Mesendoderm (in vitro differentiated cells): ENCODE results near the gene TTC8.

Experiments
- DNase-seq: peaks from one replicate; pipeline ENCODE4 v3.0.0; 2013
- H2AK5ac ChIP-seq: 2 replicates; pipeline ENCODE4 v1.6.1; 2013; ENCODE audit warnings: low read length, inconsistent platforms
- H2BK120ac ChIP-seq: 2 replicates; pipeline ENCODE4 v1.6.1; 2013; ENCODE audit warnings: low read depth, mild to moderate bottlenecking, low read length, moderate library complexity, mixed read lengths
- H2BK15ac ChIP-seq: replicated peaks from 2 replicates; pipeline ENCODE4 v1.6.1; 2013; ENCODE audit warnings: low read depth, mild to moderate bottlenecking, moderate library complexity
- H2BK5ac ChIP-seq: 2 replicates; pipeline ENCODE4 v1.6.1; 2013; ENCODE audit warnings: low read length, inconsistent platforms
- H3K18ac ChIP-seq: 2 replicates; pipeline ENCODE4 v1.6.1; 2013; ENCODE audit warnings: mild to moderate bottlenecking, low read length, mixed read lengths
- H3K23ac ChIP-seq: one replicate; pipeline ENCODE4 v1.6.1; 2013; ENCODE audit warnings: low read length
- H3K27ac ChIP-seq: 2 replicates; pipeline ENCODE4 v1.5.1; 2013; ENCODE audit warnings: low read depth, mild to moderate bottlenecking, inconsistent platforms, low read length, moderate library complexity
- H3K27me3 ChIP-seq: 2 replicates; pipeline ENCODE4 v1.6.1; 2013; ENCODE audit warnings: low read length, control low read depth, mild to moderate bottlenecking, inconsistent platforms; ENCODE audit not compliant: insufficient read depth, poor library complexity
- H3K36me3 ChIP-seq: 2 replicates; pipeline ENCODE4 v1.6.1; 2013; ENCODE audit warnings: low read length, inconsistent platforms; ENCODE audit not compliant: control insufficient read depth, insufficient read depth
- H3K4ac ChIP-seq: one replicate; pipeline ENCODE4 v1.6.1; 2013; ENCODE audit warnings: low read depth, mild to moderate bottlenecking, low read length, moderate library complexity
- H3K4me1 ChIP-seq: 2 replicates; pipeline ENCODE4 v1.6.1; 2013; ENCODE audit warnings: low read depth, low read length, inconsistent platforms; ENCODE audit not compliant: control insufficient read depth
- H3K4me2 ChIP-seq: 2 replicates; pipeline ENCODE4 v1.6.1; 2013; ENCODE audit warnings: low read length
- H3K4me3 ChIP-seq: 2 replicates; pipeline ENCODE4 v1.5.1; 2013; ENCODE audit warnings: mild to moderate bottlenecking, low read length
- H3K56ac ChIP-seq: one replicate; pipeline ENCODE4 v1.6.1; 2013; ENCODE audit warnings: low read length
- H3K79me1 ChIP-seq: 2 replicates; pipeline ENCODE4 v1.6.1; 2013; ENCODE audit warnings: low read length, inconsistent platforms
- H3K79me2 ChIP-seq: 2 replicates; pipeline ENCODE4 v1.6.1; 2013; ENCODE audit warnings: mild to moderate bottlenecking, low read length; ENCODE audit not compliant: control insufficient read depth, insufficient read depth
- H3K9ac ChIP-seq: 2 replicates; pipeline ENCODE4 v1.6.1; 2013; ENCODE audit warnings: low read length, inconsistent platforms
- H4K5ac ChIP-seq: one replicate; pipeline ENCODE4 v1.6.1; 2013; ENCODE audit warnings: low read length
- H4K8ac ChIP-seq: one replicate; pipeline ENCODE4 v1.6.1; 2013; ENCODE audit warnings: low read depth, mild to moderate bottlenecking, control low read depth, low read length, moderate library complexity
- WGBS: extraction: QIAGEN DNeasy Blood & Tissue Kit; methylation state at CpG from one replicate; pipeline ENCODE4 v1.1.7; 2013; ENCODE audit warnings: low lambda C conversion rate, missing lambda C conversion rate; ENCODE audit not compliant: insufficient coverage; ENCODE audit errors: extremely low coverage; 5-methylcytosine and 5-hydroxymethylcytosine counted together

The TTC8 gene

DNA sequence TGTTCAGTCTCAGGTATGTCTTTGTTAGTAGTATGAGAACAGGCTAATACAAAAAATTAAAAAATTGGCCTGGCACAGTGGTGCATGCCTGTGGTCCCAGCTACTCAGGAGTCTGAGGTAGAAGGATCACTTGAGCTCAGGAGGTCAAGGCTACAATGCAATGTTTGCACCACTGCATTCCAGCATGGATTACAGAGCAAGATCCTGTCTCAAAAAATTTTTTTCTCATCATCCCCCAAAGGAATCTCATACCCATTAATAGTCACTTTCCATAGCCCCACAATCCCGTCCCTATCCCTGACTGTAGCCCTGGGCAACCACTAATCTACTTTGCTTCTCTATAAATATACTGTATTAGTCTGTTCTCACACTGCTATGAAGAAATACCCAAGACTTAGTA lies 57.8 kb downstream of the TTC8 start:
- Histone ChIP-seq H3K4me2 (no peak overlapping the region), H2BK5ac (no peak overlapping the region), H3K4me3 (no peak overlapping the region), H2AK5ac (no peak overlapping the region), H3K9ac (no peak overlapping the region), H3K27me3 (no peaks in the 10 kb centered on the region), H3K4ac (no peak overlapping the region), H3K36me3 (no peaks in the 10 kb centered on the region), H3K18ac (no peak overlapping the region), H4K8ac (no peak overlapping the region), H3K79me2 (no peaks in the 10 kb centered on the region), H4K5ac (no peak overlapping the region), H3K4me1 (no peaks in the 10 kb centered on the region), H3K23ac (no peak overlapping the region), H3K79me1 (no peaks in the 10 kb centered on the region), H3K27ac (no peak overlapping the region), H2BK120ac (no peak overlapping the region), H2BK15ac (no peak overlapping the region), H3K56ac (no peak overlapping the region)
- no peak for DNase-seq
- no CpG with 5 or more reads among the region's 1 CpG for WGBS

DNA sequence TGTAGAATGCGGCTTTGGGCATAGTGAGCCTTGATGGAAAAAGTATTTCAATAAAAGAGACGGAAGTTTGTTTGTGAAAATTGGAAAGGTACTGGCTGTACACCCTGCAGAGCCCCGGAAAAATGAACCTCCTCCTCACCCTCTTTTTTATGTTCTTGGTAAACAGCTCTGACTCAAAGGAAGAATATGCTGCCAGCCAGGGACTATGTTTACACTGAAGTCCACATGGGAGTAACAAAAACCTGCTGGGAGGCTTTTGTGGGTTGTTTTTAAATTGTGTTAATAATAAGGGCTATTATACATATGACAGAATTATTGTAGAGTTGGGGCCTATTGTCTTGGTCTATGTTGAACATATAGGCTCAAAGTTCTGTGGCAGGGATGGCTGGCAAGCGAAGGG lies 70.7 kb downstream of the TTC8 start:
- no peak overlapping the region for H3K23ac ChIP-seq
- no peak for DNase-seq
- H3K4me2 ChIP-seq: no peak overlapping the region
- H3K56ac ChIP-seq: no peak overlapping the region
- no peaks in the 10 kb centered on the region for H3K79me2 ChIP-seq
- no peak overlapping the region for H4K5ac ChIP-seq
- no peak overlapping the region for H2BK120ac ChIP-seq
- H2BK5ac ChIP-seq: no peak overlapping the region
- H3K18ac ChIP-seq: no peak overlapping the region
- H4K8ac ChIP-seq: no peak overlapping the region
- H2BK15ac ChIP-seq: no peak overlapping the region
- no peak overlapping the region for H2AK5ac ChIP-seq
- H3K4ac ChIP-seq: no peak overlapping the region
- no peaks in the 10 kb centered on the region for H3K36me3 ChIP-seq
- no peak overlapping the region for H3K9ac ChIP-seq
- no peak overlapping the region for H3K27ac ChIP-seq
- no peaks in the 10 kb centered on the region for H3K4me1 ChIP-seq
- WGBS: 100% methylated on average over 2 of the region's 4 CpGs
- no peaks in the 10 kb centered on the region for H3K27me3 ChIP-seq
- no peaks in the 10 kb centered on the region for H3K79me1 ChIP-seq
- H3K4me3 ChIP-seq: no peak overlapping the region

DNA sequence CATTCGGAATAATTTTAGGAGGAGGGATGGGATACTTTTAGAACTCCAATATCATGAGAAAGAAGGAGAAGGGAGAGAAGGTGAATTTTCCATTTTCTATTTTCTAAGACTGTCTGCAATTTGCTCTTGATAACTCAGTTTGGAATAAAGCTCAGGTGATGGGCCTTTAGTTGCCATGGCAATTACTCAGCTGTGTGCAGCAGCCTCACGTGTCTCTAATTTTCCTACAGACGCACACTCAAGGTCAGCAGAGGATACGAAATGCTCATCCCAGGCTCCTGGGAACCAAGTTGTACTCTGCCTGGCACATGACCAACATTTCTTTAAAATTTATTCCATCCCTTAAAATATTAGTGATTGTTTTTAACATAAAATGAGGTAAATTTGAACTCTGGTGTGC lies 76.7 kb downstream of the TTC8 start:
- Histone ChIP-seq H3K4ac (no peak overlapping the region), H3K23ac (no peak overlapping the region), H2BK5ac (no peak overlapping the region), H3K27ac (no peak overlapping the region), H4K8ac (no peak overlapping the region), H3K79me1 (no peaks in the 10 kb centered on the region), H3K4me3 (no peak overlapping the region), H3K27me3 (no peaks in the 10 kb centered on the region), H2BK15ac (no peak overlapping the region), H3K4me2 (no peak overlapping the region), H3K36me3 (no peaks in the 10 kb centered on the region), H2BK120ac (no peak overlapping the region), H3K79me2 (no peaks in the 10 kb centered on the region), H2AK5ac (no peak overlapping the region), H3K18ac (no peak overlapping the region), H3K4me1 (no peaks in the 10 kb centered on the region), H3K56ac (no peak overlapping the region), H3K9ac (no peak overlapping the region), H4K5ac (no peak overlapping the region)
- whole genome bisulfite sequencing: no CpG with 5 or more reads among the region's 4 CpGs
- DNase-seq: no peak

DNA sequence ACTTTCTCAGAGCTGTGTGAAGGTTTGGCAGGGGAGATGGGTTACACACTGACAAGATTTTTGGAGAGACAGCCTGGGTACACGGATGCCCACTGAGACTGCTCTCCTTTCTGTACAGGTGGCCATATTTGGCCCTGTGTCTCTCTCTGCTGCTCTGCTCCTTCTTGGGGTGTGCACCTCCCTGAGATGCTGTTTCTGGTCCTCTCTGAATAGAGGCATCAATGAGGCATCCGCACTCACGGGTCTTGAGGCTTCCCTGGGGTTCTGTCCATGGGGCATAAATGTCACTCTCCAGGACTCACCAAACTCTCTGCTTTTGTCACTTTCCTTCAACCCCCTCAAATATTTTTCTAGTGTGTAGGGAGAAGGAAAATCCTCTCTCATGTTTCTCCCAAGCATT lies 77.5 kb downstream of the TTC8 start:
- Histone ChIP-seq H4K8ac (no peak overlapping the region), H3K27me3 (no peaks in the 10 kb centered on the region), H3K4me2 (no peak overlapping the region), H3K27ac (no peak overlapping the region), H2BK15ac (no peak overlapping the region), H3K18ac (no peak overlapping the region), H3K4me1 (no peaks in the 10 kb centered on the region), H2AK5ac (no peak overlapping the region), H3K23ac (no peak overlapping the region), H3K4ac (no peak overlapping the region), H3K79me1 (no peaks in the 10 kb centered on the region), H3K79me2 (no peaks in the 10 kb centered on the region), H2BK120ac (no peak overlapping the region), H3K9ac (no peak overlapping the region), H2BK5ac (no peak overlapping the region), H3K4me3 (no peak overlapping the region), H3K36me3 (no peaks in the 10 kb centered on the region), H4K5ac (no peak overlapping the region), H3K56ac (no peak overlapping the region)
- no CpG with 5 or more reads among the region's 3 CpGs for WGBS
- DNase-seq: no peak

DNA sequence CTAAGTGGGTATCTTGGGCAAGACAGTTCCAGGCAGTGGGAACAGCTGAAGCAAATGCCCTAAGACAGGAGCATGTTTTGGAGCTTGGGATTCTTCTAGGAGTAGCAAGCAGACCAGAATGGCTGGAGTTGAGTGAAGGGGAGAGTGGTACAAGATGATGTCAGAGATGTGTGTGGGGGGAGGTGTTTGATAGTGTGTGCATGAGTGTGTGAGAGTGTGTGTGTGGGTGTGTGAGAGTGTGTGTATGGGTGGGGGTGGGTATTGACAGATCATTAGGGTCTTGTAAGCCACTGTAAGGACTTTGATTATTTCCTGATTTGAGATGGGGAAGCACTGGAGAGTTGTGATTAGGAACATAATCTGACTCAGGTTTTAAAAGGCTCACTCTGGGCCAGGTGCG lies 78.4 kb downstream of the TTC8 start:
- no peak overlapping the region for H3K23ac ChIP-seq
- no peak for DNase-seq
- no peaks in the 10 kb centered on the region for H3K36me3 ChIP-seq
- no peak overlapping the region for H2BK120ac ChIP-seq
- H3K4ac ChIP-seq: no peak overlapping the region
- no peaks in the 10 kb centered on the region for H3K79me2 ChIP-seq
- no peak overlapping the region for H3K4me3 ChIP-seq
- H3K79me1 ChIP-seq: no peaks in the 10 kb centered on the region
- H3K56ac ChIP-seq: no peak overlapping the region
- H3K4me2 ChIP-seq: no peak overlapping the region
- no peak overlapping the region for H4K8ac ChIP-seq
- no CpG with 5 or more reads among the region's 1 CpG for WGBS
- H3K27ac ChIP-seq: no peak overlapping the region
- H2BK5ac ChIP-seq: no peak overlapping the region
- no peaks in the 10 kb centered on the region for H3K27me3 ChIP-seq
- H3K4me1 ChIP-seq: no peaks in the 10 kb centered on the region
- H4K5ac ChIP-seq: no peak overlapping the region
- H3K9ac ChIP-seq: no peak overlapping the region
- H3K18ac ChIP-seq: no peak overlapping the region
- H2BK15ac ChIP-seq: no peak overlapping the region
- H2AK5ac ChIP-seq: no peak overlapping the region

DNA sequence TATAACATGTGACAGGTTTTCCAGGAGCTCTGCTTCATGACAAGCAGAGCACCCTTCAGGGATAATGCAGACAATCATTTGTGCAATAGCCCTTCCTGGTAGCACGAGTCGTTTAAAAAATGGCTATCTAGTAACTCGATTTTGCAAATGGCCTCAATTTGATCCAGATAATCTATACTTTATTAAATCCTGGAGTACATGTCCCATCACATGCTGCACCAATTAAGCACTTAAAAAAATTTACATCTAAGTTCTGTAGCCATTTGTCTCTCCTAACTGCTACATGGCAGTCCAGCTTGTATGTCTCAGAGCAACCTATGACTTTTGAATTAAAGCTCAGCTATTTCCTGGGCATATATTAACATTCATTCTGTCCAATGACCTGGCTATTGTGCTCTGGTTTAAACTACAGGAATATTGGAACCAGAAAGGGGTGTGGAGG lies 79.8 kb downstream of the TTC8 start:
- Histone ChIP-seq H3K56ac (no peak overlapping the region), H3K4me2 (no peak overlapping the region), H2BK120ac (no peak overlapping the region), H3K23ac (no peak overlapping the region), H3K4ac (no peak overlapping the region), H3K4me3 (no peak overlapping the region), H2AK5ac (no peak overlapping the region), H3K4me1 (no peaks in the 10 kb centered on the region), H3K27me3 (no peaks in the 10 kb centered on the region), H2BK15ac (no peak overlapping the region), H3K79me1 (no peaks in the 10 kb centered on the region), H3K36me3 (no peaks in the 10 kb centered on the region), H3K79me2 (no peaks in the 10 kb centered on the region), H4K5ac (no peak overlapping the region), H3K18ac (no peak overlapping the region), H3K9ac (no peak overlapping the region), H4K8ac (no peak overlapping the region), H2BK5ac (no peak overlapping the region), H3K27ac (no peak overlapping the region)
- no peak for DNase-seq
- WGBS: no CpG with 5 or more reads among the region's 3 CpGs
